ENCODE measurements around the gene ADAMTSL1.

DNA sequence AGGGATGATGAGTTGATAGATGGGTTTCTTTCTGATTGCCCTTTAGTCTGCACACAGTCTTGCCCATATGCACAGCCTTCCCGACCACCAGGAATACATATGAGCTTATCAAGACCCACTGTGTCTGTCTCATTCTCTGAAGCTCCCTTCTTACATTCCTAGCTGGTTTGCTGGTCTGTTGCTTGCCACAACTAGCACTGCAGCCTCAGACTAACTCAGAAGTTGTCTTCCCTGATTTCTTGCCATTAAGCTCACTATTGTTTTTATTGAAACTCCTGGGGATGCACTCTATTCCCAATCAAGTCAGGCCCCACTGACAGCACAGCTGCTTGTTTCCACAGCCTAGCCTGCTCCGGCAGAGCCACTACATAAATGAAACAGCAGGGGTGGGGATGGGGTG lies 461.6 kb downstream of the ADAMTSL1 start:
- TF ChIP-seq, protein P1, sequence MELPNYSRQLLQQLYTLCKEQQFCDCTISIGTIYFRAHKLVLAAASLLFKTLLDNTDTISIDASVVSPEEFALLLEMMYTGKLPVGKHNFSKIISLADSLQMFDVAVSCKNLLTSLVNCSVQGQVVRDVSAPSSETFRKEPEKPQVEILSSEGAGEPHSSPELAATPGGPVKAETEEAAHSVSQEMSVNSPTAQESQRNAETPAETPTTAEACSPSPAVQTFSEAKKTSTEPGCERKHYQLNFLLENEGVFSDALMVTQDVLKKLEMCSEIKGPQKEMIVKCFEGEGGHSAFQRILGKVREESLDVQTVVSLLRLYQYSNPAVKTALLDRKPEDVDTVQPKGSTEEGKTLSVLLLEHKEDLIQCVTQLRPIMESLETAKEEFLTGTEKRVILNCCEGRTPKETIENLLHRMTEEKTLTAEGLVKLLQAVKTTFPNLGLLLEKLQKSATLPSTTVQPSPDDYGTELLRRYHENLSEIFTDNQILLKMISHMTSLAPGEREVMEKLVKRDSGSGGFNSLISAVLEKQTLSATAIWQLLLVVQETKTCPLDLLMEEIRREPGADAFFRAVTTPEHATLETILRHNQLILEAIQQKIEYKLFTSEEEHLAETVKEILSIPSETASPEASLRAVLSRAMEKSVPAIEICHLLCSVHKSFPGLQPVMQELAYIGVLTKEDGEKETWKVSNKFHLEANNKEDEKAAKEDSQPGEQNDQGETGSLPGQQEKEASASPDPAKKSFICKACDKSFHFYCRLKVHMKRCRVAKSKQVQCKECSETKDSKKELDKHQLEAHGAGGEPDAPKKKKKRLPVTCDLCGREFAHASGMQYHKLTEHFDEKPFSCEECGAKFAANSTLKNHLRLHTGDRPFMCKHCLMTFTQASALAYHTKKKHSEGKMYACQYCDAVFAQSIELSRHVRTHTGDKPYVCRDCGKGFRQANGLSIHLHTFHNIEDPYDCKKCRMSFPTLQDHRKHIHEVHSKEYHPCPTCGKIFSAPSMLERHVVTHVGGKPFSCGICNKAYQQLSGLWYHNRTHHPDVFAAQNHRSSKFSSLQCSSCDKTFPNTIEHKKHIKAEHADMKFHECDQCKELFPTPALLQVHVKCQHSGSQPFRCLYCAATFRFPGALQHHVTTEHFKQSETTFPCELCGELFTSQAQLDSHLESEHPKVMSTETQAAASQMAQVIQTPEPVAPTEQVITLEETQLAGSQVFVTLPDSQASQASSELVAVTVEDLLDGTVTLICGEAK (IDR thresholded peaks at IDR 0.05) = no peak
- TF ChIP-seq, protein P1 (CRISPR knock-in tag; IDR thresholded peaks at IDR 0.05) = no peak
- TF ChIP-seq SP1 (CRISPR knock-in tag; IDR thresholded peaks at IDR 0.05) = no peak

Measured in K562 (cell line).